Adipocyte (in vitro differentiated cells): Measurements from ENCODE around the gene IGFBP4.

Source experiments
- DNase-seq: peaks from one replicate; pipeline ENCODE4 v3.0.0-alpha.2; 2015; ENCODE audit warnings: low read depth
- H3K27me3 ChIP-seq: replicated peaks from 2 replicates; pipeline ENCODE4 v1.7.0; 2013; ENCODE audit warnings: mild to moderate bottlenecking, low read length, moderate library complexity; ENCODE audit not compliant: control insufficient read depth, insufficient read depth
- H3K36me3 ChIP-seq: 2 replicates; pipeline ENCODE4 v1.7.0; 2013; ENCODE audit warnings: low read length, mild to moderate bottlenecking, moderate library complexity; ENCODE audit not compliant: control insufficient read depth, insufficient read depth, severe bottlenecking
- H3K4me1 ChIP-seq: 2 replicates; pipeline ENCODE4 v1.7.0; 2013; ENCODE audit warnings: mild to moderate bottlenecking, low read length, moderate library complexity; ENCODE audit not compliant: control insufficient read depth, insufficient read depth
- H3K4me3 ChIP-seq: 2 replicates; pipeline ENCODE4 v1.7.0; 2013; ENCODE audit warnings: mild to moderate bottlenecking, low read length, moderate library complexity
- H3K9ac ChIP-seq: 2 replicates; pipeline ENCODE4 v1.7.0; 2013; ENCODE audit warnings: mild to moderate bottlenecking, low read length, moderate library complexity
- H3K9me3 ChIP-seq: 2 replicates; pipeline ENCODE4 v1.7.0; 2013; ENCODE audit warnings: mild to moderate bottlenecking, low read length, moderate library complexity; ENCODE audit not compliant: control insufficient read depth

IGFBP4 gene

DNA sequence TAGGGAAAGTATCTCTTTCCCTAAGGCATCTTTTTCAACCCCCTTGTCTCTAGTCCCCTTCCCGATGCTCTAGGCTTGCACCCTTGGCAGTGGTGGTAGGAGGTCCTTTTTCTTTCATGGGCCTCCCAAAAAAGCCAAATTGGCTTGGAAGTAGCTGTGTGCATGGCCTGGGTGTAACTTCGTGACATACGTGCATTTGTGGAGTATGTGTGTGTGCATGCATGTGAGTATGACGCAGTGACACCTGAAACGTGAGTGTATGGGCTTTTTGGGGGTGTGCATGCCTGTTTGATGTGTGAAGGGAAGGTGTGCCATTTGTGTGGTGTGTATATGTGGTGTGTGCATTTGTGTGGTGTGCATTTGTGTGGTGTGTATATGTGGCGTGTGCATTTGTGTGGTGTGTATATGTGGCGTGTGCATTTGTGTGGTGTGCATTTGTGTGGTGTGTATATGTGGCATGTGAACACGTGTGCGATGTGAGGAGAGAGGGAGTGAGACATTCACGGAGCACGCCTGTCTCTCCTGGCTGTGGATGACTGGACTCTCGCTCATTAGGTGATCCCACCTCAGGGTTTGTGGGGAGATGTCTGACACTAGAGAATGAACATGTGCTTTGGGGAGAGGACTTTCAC lies 15.7 kb downstream of the IGFBP4 start:
- H3K4me1 ChIP-seq = peaks cover 84% of the 10 kb centered on the region
- H3K36me3 ChIP-seq = peaks cover 50% of the 10 kb centered on the region

DNA sequence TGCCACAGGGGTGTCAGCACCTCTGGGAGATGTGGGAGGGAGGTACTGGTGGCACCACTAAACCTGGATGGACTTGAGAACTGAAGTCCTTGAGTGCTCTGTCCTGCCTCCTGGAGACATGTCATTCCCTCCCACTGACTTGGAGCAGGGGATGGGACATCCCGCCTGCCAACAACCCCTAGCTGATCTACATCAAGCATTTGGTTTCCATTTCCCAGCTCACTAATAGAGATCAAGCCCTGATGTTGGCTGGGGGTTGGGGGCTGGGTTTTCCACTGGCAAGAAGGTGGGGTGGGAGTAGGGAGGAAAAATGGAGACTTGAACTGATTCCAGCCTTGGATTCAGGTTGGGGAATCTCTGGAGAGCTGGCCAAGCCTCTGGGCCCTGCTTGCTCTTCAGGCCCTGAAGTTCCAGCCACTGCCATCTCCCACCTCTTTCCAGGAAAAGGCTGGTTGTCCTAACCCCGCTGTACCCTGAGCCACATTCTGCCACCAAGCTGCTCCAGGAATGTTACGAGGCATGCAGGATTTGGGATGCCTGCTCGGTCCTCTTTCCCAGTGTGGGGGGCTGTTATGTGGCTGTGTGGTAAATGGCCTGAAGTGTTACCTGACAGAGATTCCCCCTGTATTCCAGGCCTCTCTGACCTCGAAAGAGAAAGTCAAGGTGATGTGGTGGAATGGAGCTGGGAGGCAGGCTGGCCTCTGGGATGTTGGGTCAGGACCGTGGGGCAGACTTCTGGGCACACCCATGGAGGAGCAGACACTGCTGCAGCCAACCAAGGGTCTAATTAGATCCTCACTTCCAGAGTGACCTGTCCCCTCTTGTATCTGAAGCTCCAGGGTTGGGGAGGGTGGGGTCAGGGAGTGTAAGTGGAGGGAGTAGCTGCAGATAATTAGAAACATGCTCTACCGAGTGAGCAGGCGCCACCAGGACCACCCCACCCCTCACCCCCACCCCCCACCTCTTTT lies 16.7 kb downstream of the IGFBP4 start:
- no peaks in the 10 kb centered on the region for H3K27me3 ChIP-seq
- no peaks in the 10 kb centered on the region for H3K9me3 ChIP-seq
- peaks cover 40% of the 10 kb centered on the region for H3K36me3 ChIP-seq
- H3K4me1 ChIP-seq = peaks cover 75% of the 10 kb centered on the region
- H3K4me3 ChIP-seq = no peak overlapping the region
- no peak for DNase-seq
- H3K9ac ChIP-seq = peak overlapping the region; percentile 79

More for the DNA sequence above, 15.7 kb downstream of the IGFBP4 start:
- peak overlapping the region; percentile 79 for H3K9ac ChIP-seq
- no peak overlapping the region for H3K4me3 ChIP-seq
- no peaks in the 10 kb centered on the region for H3K9me3 ChIP-seq
- H3K27me3 ChIP-seq = no peaks in the 10 kb centered on the region
- no peak for DNase-seq

DNA sequence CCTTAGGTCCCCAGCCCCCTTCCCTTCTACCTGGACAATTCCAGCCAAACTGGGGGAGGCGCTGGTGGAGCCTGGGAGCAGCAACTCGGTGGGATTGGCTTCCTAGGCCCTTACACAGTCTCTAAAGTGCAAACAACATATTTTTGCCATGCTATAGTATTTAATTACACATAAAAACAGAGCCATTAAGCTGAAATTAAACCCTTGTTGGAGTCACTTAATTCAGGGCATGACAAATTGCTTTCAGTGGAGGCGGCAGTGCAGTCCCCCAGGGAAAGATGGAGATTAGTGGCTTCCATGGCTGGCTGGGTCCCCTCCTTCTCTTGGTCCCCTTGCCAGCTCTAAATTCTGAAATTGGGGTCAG lies 17.3 kb downstream of the IGFBP4 start:
- DNase-seq = no peak
- peaks cover 33% of the 10 kb centered on the region for H3K36me3 ChIP-seq
- no peaks in the 10 kb centered on the region for H3K27me3 ChIP-seq
- no peak overlapping the region for H3K4me3 ChIP-seq
- H3K9ac ChIP-seq = peak overlapping the region; percentile 60
- H3K4me1 ChIP-seq = peaks cover 74% of the 10 kb centered on the region
- H3K9me3 ChIP-seq = no peaks in the 10 kb centered on the region

DNA sequence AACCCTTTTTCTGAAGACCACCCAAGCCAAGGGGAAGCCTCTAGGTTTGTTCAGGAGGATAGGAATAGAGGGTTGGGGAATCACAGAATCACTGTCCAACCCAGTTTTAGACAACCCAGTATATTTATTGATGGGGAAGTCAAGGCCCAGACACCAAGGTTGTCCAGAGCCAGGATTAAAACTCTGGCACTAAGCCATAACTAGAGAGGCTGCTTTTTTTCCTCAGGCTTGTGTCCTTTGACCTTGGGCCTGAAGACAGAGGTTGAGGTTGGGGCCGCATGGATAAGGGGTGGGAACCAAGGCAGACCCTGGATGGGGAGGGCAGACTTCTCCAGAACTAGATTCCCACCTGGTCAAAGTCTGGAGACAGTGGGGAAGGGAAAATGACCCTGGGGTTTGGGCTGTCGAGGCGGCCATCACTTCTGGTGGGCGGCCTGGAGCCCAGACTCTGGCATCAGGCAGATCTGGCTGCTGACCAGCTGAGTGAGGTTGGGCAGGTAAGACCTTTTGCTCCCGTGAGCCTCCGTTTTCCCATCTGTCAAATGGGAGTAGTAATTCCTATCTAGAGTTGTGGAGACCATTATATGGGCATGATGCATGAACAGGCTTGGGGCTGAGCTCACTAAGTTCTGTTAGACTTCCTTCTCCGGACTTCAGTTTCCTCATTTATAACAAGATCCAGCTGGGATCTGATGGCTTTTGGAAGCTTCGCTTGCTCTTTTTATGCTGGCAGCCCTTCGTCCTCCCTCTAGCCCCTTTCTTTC lies 17.9 kb downstream of the IGFBP4 start:
- Histone ChIP-seq H3K27me3 (no peaks in the 10 kb centered on the region), H3K9ac (peak overlapping the region; percentile 60), H3K36me3 (peaks cover 28% of the 10 kb centered on the region), H3K4me3 (no peak overlapping the region), H3K4me1 (peaks cover 68% of the 10 kb centered on the region), H3K9me3 (no peaks in the 10 kb centered on the region)
- peak; percentile 76 for DNase-seq

DNA sequence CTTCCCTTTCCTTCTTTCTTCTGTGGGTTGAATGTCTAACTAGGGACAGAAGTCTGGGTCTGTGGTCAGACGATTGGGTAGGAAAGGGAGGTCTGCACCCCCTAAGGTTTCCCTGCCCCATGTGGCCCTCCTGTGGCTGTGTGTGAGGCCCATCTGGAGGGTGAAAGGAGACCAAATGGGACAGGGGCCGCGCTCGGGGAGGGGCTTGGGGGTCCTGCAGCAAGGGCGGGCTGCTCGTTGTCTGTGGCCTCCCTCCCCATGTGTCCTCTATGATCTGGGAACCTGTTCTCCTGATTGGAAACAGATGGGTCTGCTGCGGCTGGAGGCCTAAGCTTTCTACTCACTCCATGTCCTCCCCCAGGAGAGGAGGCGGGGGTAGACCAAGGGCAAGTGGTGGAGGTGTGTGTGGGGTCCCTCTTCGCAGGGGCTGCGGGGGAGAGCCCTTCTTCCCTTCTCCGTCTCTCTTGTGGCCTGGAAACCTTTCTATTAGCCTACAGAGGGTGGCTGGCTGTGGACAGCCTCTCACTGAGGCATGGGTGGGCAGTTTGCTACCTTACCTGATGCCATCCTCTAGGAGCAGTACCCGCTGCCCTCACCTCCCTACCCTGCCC lies 18.6 kb downstream of the IGFBP4 start:
- no peak overlapping the region for H3K4me3 ChIP-seq
- H3K9ac ChIP-seq = peak overlapping the region; percentile 60
- peak; percentile 70 for DNase-seq
- peaks cover 61% of the 10 kb centered on the region for H3K4me1 ChIP-seq
- H3K27me3 ChIP-seq = no peaks in the 10 kb centered on the region
- H3K9me3 ChIP-seq = no peaks in the 10 kb centered on the region
- peaks cover 21% of the 10 kb centered on the region for H3K36me3 ChIP-seq

DNA sequence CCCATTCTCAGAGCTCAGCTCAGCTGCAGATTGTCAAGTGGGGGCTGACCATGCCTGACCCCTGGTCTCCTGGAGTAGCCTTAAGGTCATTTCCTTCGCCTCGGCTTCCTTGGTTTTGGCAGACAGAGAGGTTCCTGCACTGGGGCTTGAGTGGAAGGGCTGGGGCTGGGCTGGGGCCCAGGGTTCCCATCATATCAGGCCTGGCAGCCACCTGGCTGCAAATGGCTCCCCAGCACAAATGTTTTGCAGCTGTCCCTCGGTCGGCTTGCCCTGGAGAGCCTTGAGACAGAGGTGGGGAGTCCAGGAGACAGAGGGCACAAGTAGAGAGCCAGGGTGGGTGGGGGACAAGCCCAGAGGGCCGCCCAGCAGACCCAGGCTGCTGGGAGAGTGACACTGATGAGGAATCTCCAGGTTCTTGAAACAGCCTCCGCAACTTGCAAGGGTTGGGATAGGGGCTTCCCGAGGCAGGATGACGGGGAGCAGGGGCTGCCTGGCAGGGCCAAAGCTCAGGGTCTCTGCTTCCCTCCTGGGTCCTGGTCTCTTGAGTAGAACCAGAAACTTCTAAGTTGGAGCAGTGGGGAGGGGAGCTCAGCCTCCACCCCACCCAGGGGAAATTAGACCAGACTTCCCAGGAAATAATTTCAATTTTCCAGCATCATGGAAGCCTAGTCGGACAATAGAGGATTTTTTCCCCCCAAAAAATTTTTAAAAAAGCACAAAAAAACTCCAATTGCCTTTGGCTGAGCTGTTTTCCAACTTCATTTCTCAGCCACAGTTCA lies 19.3 kb downstream of the IGFBP4 start:
- peak overlapping the region; percentile 60 for H3K9ac ChIP-seq
- H3K4me3 ChIP-seq = no peak overlapping the region
- no peaks in the 10 kb centered on the region for H3K27me3 ChIP-seq
- H3K4me1 ChIP-seq = peaks cover 55% of the 10 kb centered on the region
- H3K36me3 ChIP-seq = peaks cover 14% of the 10 kb centered on the region
- no peaks in the 10 kb centered on the region for H3K9me3 ChIP-seq
- no peak for DNase-seq

DNA sequence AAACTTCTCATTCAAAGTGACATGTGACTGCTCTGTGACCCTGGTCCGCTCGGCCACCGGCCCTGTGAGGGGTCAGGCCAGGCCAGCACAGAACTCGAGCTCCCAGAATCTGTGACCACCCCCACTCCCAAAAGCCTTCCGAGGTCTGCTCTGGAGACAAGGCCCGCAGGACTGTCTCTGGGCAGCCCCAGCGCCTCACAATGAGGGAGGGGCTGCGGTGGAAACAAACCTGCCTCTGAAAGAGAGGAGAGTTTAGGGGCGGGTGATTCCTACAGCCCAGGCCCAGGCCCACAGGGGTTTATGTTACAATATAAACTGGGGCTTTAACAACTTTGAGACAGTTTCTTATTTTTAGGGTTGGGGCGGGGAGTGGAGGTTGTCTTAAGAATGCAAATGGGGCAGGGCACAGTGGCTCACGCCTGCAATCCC lies 19.9 kb downstream of the IGFBP4 start:
- Histone ChIP-seq H3K36me3 (peaks cover 9% of the 10 kb centered on the region), H3K4me3 (no peak overlapping the region), H3K9me3 (no peaks in the 10 kb centered on the region), H3K27me3 (no peaks in the 10 kb centered on the region), H3K9ac (peak overlapping the region; percentile 60), H3K4me1 (peaks cover 48% of the 10 kb centered on the region)
- no peak for DNase-seq

DNA sequence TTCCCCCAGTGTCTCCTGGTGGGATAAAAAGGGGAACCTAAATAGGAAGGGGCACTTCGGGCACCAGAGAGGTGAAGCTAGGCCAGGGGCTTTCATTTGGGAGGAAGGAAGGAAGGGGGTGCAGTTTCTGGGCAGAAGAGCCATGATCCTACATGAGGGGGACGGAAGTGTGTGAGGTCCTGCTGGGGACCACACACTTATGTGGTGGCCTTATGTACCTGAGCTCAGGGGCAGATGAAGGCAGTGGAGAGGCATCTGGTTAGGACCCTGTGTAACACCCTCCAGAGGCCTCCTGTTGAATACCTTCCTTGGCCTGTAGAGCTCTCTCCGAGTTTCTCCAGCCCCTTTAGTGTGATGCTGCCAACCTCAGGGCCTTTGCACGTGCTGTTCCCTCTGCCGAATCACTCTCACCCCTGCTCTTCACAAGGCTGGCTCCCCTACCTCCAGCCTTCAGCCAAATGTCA lies 21.2 kb downstream of the IGFBP4 start:
- H3K36me3 ChIP-seq = no peaks in the 10 kb centered on the region
- no peak for DNase-seq
- H3K9ac ChIP-seq = no peak overlapping the region
- peaks cover 36% of the 10 kb centered on the region for H3K4me1 ChIP-seq
- no peaks in the 10 kb centered on the region for H3K9me3 ChIP-seq
- H3K27me3 ChIP-seq = no peaks in the 10 kb centered on the region
- no peak overlapping the region for H3K4me3 ChIP-seq

DNA sequence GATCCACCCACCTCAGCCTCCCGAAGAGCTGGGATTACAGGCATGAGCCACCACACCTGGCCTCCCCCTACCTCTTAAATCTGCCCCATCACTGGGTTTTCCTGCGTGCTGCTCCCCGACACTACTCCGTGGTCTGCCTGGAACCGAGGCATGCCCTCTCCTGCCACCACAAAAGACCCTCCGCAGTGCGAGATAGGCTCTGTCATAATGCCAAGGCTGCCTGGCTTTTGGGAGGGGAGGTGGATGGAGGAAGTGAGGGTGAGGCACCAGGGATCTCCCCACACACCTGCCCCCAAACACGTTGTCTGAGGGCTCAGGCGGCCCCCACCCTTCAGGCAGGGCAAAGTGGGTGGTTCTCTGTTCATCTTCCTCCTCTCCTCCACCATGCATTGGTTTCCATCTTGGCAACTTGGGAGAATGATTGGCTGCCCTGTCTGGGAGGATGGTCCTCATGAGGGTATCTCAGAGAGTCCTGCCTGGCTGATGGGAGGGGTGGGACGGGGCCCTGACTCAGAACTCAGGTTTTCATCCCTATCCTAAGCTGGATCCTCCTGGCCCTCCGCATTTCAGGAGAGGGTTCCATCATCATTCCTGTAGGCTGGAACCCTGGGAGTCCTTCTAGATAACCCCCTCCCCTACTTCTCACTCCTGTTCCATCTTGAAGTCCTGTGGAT lies 23.2 kb downstream of the IGFBP4 start:
- Histone ChIP-seq H3K4me1 (peaks cover 22% of the 10 kb centered on the region), H3K36me3 (no peaks in the 10 kb centered on the region), H3K9ac (no peak overlapping the region), H3K4me3 (no peak overlapping the region), H3K9me3 (no peaks in the 10 kb centered on the region), H3K27me3 (no peaks in the 10 kb centered on the region)
- DNase-seq = no peak
